ENCODE measurements around the gene DOCK10.
"Not testable (repeated sequence)": the region's sequence is repeated elsewhere in the genome, so short reads cannot be mapped to it uniquely, and the experiment has no call there.

The DOCK10 gene

DNA sequence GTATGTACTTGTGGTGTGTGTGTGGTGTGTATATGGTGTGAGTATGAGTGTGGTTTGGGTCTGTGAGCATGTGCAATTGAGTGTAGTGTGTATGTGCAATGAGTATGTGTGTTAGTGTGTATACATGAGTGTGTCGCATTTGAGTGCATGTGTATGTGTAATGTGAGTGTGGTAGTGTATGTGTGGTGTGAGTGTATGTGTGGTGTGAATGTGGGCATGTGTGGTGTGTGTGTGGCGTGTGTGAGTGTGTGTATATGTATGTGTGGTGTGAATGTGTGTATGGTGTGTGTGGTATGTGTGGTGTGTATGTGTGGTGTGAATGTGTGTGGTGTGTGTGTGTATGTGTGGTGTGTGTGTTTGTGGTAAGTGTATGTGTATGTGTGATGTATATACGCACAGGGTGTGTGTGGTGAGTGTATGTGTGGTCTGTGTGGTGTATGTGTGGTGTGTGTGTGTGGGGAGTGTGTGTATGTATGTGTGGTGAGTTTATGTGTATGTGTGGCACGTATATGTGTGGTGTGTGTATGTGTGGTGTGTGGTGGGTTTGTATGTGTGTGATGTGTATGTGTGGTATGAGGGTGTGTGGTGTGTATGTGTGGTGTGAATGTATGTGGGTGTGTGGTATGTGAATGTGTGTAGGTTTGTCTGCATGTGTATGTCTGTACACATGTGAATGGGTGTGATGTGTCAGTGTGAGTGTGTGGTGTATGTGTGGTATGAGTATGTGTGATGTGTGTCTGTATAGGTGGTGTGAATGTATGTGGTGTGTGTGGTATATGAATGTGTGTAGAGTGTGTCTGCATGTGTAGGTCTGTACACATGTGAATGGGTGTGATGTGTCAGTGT lies 123.4 kb downstream of the DOCK10 start:
- no peaks in the 10 kb centered on the region for H3K27me3 ChIP-seq (ENCODE audit: control insufficient read depth, insufficient read depth, low read length)
- H3K4me1 ChIP-seq (ENCODE audit: control insufficient read depth, insufficient read depth, low read length) = no peaks in the 10 kb centered on the region
- no peak overlapping the region for H3K9ac ChIP-seq (ENCODE audit: low read depth, low read length)
- H3K36me3 ChIP-seq (ENCODE audit: control insufficient read depth, insufficient read depth, low read length) = no peaks in the 10 kb centered on the region
- H3K9me3 ChIP-seq (ENCODE audit: control insufficient read depth, insufficient read depth, low read length) = no peaks in the 10 kb centered on the region
- no peak overlapping the region for H3K27ac ChIP-seq (ENCODE audit: low read depth, low read length)
- no peak overlapping the region for H3K4me3 ChIP-seq (ENCODE audit: low read depth, low read length)

- not testable (repeated sequence) for H3K9me3 ChIP-seq (ENCODE audit: control insufficient read depth, insufficient read depth, low read length); H3K27me3 ChIP-seq (ENCODE audit: control insufficient read depth, insufficient read depth, low read length); H3K27ac ChIP-seq (ENCODE audit: low read depth, low read length); H3K4me3 ChIP-seq (ENCODE audit: low read depth, low read length); H3K4me1 ChIP-seq (ENCODE audit: control insufficient read depth, insufficient read depth, low read length); H3K9ac ChIP-seq (ENCODE audit: low read depth, low read length); H3K36me3 ChIP-seq (ENCODE audit: control insufficient read depth, insufficient read depth, low read length)
Observed at GRCh38 chr2:224917246-224917645, 125.0 kb downstream of the DOCK10 start.

DNA sequence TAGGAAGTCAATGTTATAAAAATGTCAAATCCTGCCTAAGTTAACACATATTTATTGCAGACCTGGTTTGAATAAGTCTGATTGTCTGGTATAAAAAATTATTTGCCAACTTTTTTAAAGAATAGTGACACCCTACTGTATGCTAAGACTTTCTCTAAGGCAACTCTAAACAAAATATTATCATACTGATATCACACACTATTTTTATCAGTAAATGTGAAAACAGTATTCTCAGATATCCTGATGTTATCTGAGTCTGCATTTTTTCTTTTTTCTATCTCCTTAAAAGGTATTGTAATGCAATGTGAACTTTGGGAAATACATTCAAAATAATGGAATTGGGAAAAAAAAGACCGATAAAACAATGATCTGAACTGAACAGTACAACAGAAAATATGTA lies 127.1 kb downstream of the DOCK10 start:
- Histone ChIP-seq H3K9ac (ENCODE audit: low read depth, low read length) (no peak overlapping the region), H3K4me3 (ENCODE audit: low read depth, low read length) (no peak overlapping the region), H3K36me3 (ENCODE audit: control insufficient read depth, insufficient read depth, low read length) (no peaks in the 10 kb centered on the region), H3K27ac (ENCODE audit: low read depth, low read length) (no peak overlapping the region), H3K9me3 (ENCODE audit: control insufficient read depth, insufficient read depth, low read length) (no peaks in the 10 kb centered on the region), H3K4me1 (ENCODE audit: control insufficient read depth, insufficient read depth, low read length) (no peaks in the 10 kb centered on the region), H3K27me3 (ENCODE audit: control insufficient read depth, insufficient read depth, low read length) (no peaks in the 10 kb centered on the region)

DNA sequence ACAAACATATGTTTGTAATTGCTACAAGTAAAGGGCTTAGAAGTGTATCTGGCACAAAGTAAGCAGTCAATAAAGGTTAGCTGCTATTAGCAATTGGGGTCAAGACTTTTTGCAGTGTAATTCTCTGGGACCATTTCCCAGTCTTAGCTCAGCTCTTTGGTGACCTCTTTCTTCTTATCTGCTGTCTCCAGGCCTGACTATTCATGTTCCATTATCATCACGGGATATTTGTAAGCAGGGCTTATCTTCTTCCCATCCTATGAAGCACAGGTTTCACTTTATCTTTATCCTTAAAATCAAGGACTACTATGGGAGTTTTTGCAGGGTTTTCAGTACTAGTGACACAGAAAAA lies 131.7 kb downstream of the DOCK10 start:
- Histone ChIP-seq H3K4me1 (ENCODE audit: control insufficient read depth, insufficient read depth, low read length) (no peaks in the 10 kb centered on the region), H3K4me3 (ENCODE audit: low read depth, low read length) (no peak overlapping the region), H3K27me3 (ENCODE audit: control insufficient read depth, insufficient read depth, low read length) (no peaks in the 10 kb centered on the region), H3K27ac (ENCODE audit: low read depth, low read length) (no peak overlapping the region), H3K36me3 (ENCODE audit: control insufficient read depth, insufficient read depth, low read length) (no peaks in the 10 kb centered on the region), H3K9ac (ENCODE audit: low read depth, low read length) (no peak overlapping the region), H3K9me3 (ENCODE audit: control insufficient read depth, insufficient read depth, low read length) (no peaks in the 10 kb centered on the region)

GRCh38 chr2:224909885-224910573 lies 132.2 kb downstream of the DOCK10 start:
- Histone ChIP-seq H3K27ac (ENCODE audit: low read depth, low read length) (no peak overlapping the region), H3K9ac (ENCODE audit: low read depth, low read length) (no peak overlapping the region), H3K4me3 (ENCODE audit: low read depth, low read length) (no peak overlapping the region), H3K36me3 (ENCODE audit: control insufficient read depth, insufficient read depth, low read length) (no peaks in the 10 kb centered on the region), H3K4me1 (ENCODE audit: control insufficient read depth, insufficient read depth, low read length) (no peaks in the 10 kb centered on the region), H3K9me3 (ENCODE audit: control insufficient read depth, insufficient read depth, low read length) (no peaks in the 10 kb centered on the region), H3K27me3 (ENCODE audit: control insufficient read depth, insufficient read depth, low read length) (no peaks in the 10 kb centered on the region)

- Histone ChIP-seq H3K4me3 (ENCODE audit: low read depth, low read length) (no peak overlapping the region), H3K27ac (ENCODE audit: low read depth, low read length) (no peak overlapping the region), H3K27me3 (ENCODE audit: control insufficient read depth, insufficient read depth, low read length) (no peaks in the 10 kb centered on the region), H3K36me3 (ENCODE audit: control insufficient read depth, insufficient read depth, low read length) (no peaks in the 10 kb centered on the region), H3K4me1 (ENCODE audit: control insufficient read depth, insufficient read depth, low read length) (no peaks in the 10 kb centered on the region), H3K9me3 (ENCODE audit: control insufficient read depth, insufficient read depth, low read length) (no peaks in the 10 kb centered on the region), H3K9ac (ENCODE audit: low read depth, low read length) (no peak overlapping the region)
Observed at GRCh38 chr2:224908818-224909217, 133.4 kb downstream of the DOCK10 start.

- Histone ChIP-seq H3K27me3 (ENCODE audit: control insufficient read depth, insufficient read depth, low read length) (no peaks in the 10 kb centered on the region), H3K27ac (ENCODE audit: low read depth, low read length) (no peak overlapping the region), H3K4me1 (ENCODE audit: control insufficient read depth, insufficient read depth, low read length) (no peaks in the 10 kb centered on the region), H3K4me3 (ENCODE audit: low read depth, low read length) (no peak overlapping the region), H3K9me3 (ENCODE audit: control insufficient read depth, insufficient read depth, low read length) (no peaks in the 10 kb centered on the region), H3K9ac (ENCODE audit: low read depth, low read length) (no peak overlapping the region), H3K36me3 (ENCODE audit: control insufficient read depth, insufficient read depth, low read length) (no peaks in the 10 kb centered on the region)
Observed at GRCh38 chr2:224904381-224904780, 137.9 kb downstream of the DOCK10 start.

GRCh38 chr2:224903621-224904020 lies 138.6 kb downstream of the DOCK10 start:
- no peaks in the 10 kb centered on the region for H3K36me3 ChIP-seq (ENCODE audit: control insufficient read depth, insufficient read depth, low read length)
- H3K4me3 ChIP-seq (ENCODE audit: low read depth, low read length) = no peak overlapping the region
- H3K9me3 ChIP-seq (ENCODE audit: control insufficient read depth, insufficient read depth, low read length) = no peaks in the 10 kb centered on the region
- H3K9ac ChIP-seq (ENCODE audit: low read depth, low read length) = no peak overlapping the region
- no peaks in the 10 kb centered on the region for H3K4me1 ChIP-seq (ENCODE audit: control insufficient read depth, insufficient read depth, low read length)
- no peak overlapping the region for H3K27ac ChIP-seq (ENCODE audit: low read depth, low read length)
- no peaks in the 10 kb centered on the region for H3K27me3 ChIP-seq (ENCODE audit: control insufficient read depth, insufficient read depth, low read length)

DNA sequence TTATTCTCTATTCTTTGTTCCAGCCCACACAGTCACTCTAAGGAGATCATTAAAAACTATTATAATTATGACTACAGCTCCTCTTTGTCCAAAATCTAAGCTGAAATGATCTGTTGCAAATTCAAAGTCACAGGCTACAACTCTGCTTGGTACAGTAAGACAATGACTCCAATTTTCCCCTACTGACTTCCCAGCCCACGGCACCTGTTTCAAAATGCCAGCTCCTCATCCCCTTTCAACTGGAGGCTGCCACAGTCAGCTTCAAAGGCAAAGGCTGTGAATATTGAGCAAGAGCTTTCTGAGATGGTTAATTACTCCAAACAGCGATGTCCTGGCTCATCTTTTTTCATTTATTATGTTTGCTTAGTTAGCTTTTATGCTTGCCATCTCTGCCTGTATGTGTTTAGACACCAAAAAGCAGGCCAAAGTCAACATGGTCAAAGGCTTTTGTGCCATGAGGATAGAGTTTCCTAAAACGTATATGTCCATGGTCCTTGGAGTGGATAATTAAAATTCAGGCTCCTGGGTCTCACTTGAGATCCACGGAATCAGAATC lies 141.1 kb downstream of the DOCK10 start:
- no peaks in the 10 kb centered on the region for H3K36me3 ChIP-seq (ENCODE audit: control insufficient read depth, insufficient read depth, low read length)
- H3K9me3 ChIP-seq (ENCODE audit: control insufficient read depth, insufficient read depth, low read length) = no peaks in the 10 kb centered on the region
- H3K9ac ChIP-seq (ENCODE audit: low read depth, low read length) = no peak overlapping the region
- H3K4me3 ChIP-seq (ENCODE audit: low read depth, low read length) = no peak overlapping the region
- H3K27ac ChIP-seq (ENCODE audit: low read depth, low read length) = no peak overlapping the region
- no peaks in the 10 kb centered on the region for H3K4me1 ChIP-seq (ENCODE audit: control insufficient read depth, insufficient read depth, low read length)
- no peaks in the 10 kb centered on the region for H3K27me3 ChIP-seq (ENCODE audit: control insufficient read depth, insufficient read depth, low read length)

DNA sequence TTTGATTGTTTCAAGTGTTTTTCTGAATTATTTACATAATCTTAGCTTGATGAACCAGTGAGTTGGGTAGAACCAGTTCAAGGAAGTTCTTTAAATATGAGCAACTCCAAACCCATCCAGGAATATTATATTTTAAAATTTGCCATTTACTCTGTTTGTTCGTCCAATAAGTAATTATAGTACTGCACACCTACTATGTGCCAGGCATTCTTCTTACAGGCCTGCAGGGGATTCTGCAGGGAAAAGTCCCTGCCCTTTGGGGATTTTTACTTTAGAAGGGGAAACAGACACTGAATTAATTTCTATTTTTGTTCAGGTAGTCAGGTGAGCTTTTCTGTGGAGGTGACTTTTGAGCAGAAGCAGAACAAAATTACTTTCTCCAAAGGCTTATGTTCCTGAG lies 146.9 kb downstream of the DOCK10 start:
- Histone ChIP-seq H3K4me1 (ENCODE audit: control insufficient read depth, insufficient read depth, low read length) (peaks cover 8% of the 10 kb centered on the region; the same call in 1 of the 2 replicates), H3K4me3 (ENCODE audit: low read depth, low read length) (no peak overlapping the region), H3K27ac (ENCODE audit: low read depth, low read length) (no peak overlapping the region), H3K27me3 (ENCODE audit: control insufficient read depth, insufficient read depth, low read length) (no peaks in the 10 kb centered on the region; the same call in 1 of the 2 replicates), H3K9ac (ENCODE audit: low read depth, low read length) (no peak overlapping the region), H3K9me3 (ENCODE audit: control insufficient read depth, insufficient read depth, low read length) (no peaks in the 10 kb centered on the region), H3K36me3 (ENCODE audit: control insufficient read depth, insufficient read depth, low read length) (no peaks in the 10 kb centered on the region)

DNA sequence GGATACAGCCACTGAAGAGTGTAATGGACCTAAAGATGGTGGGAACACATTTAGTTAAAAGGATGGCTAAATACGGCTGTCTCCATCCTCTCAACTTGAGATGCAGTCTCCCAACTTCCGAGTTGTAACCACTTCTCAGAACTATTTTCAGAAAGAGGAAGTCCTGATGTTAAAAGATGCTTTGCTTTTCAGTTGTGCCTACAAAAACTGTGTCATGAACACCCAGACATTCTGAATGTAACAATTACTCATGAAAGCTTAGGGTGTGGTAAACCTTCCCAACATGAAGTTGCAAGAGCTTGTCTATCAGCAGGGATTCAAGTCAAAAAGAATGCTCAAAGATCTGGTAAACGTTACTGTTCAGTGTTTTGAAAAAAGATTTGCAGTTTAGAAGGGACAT lies 147.9 kb downstream of the DOCK10 start:
- Histone ChIP-seq H3K36me3 (ENCODE audit: control insufficient read depth, insufficient read depth, low read length) (no peaks in the 10 kb centered on the region), H3K4me3 (ENCODE audit: low read depth, low read length) (no peak overlapping the region), H3K4me1 (ENCODE audit: control insufficient read depth, insufficient read depth, low read length) (peaks cover 8% of the 10 kb centered on the region; the same call in 1 of the 2 replicates), H3K27ac (ENCODE audit: low read depth, low read length) (no peak overlapping the region), H3K9ac (ENCODE audit: low read depth, low read length) (no peak overlapping the region), H3K9me3 (ENCODE audit: control insufficient read depth, insufficient read depth, low read length) (no peaks in the 10 kb centered on the region), H3K27me3 (ENCODE audit: control insufficient read depth, insufficient read depth, low read length) (no peaks in the 10 kb centered on the region; the same call in 1 of the 2 replicates)
